Coronary artery (tissue), 2 donors: ENCODE data around the gene PTS.
A peak's percentile ranks its signal among the peaks of the same experiment; 100 is the strongest.

Experiments
- DNase-seq: peaks from one replicate; pipeline ENCODE4 v3.0.0-alpha.2; 2017; ENCODE audit warnings: low spot score
- H3K27ac ChIP-seq, 2 donors: fragments of 200-600 bp; sonication (generic); one replicate each; pipeline ENCODE4 v1.5.1; 2016 to 2019
- H3K4me3 ChIP-seq: fragments of 200-600 bp; sonication (generic); 2 replicates; pipeline ENCODE4 v1.5.1; 2016; ENCODE audit warnings: mild to moderate bottlenecking, moderate library complexity
- TF ChIP-seq, protein P1 (sequence below): fragments of 200-600 bp; sonication (generic); IDR thresholded peaks from one replicate; pipeline ENCODE4 v1.5.1; 2019; ENCODE audit warnings: antibody characterized with exemption

The PTS gene

DNA sequence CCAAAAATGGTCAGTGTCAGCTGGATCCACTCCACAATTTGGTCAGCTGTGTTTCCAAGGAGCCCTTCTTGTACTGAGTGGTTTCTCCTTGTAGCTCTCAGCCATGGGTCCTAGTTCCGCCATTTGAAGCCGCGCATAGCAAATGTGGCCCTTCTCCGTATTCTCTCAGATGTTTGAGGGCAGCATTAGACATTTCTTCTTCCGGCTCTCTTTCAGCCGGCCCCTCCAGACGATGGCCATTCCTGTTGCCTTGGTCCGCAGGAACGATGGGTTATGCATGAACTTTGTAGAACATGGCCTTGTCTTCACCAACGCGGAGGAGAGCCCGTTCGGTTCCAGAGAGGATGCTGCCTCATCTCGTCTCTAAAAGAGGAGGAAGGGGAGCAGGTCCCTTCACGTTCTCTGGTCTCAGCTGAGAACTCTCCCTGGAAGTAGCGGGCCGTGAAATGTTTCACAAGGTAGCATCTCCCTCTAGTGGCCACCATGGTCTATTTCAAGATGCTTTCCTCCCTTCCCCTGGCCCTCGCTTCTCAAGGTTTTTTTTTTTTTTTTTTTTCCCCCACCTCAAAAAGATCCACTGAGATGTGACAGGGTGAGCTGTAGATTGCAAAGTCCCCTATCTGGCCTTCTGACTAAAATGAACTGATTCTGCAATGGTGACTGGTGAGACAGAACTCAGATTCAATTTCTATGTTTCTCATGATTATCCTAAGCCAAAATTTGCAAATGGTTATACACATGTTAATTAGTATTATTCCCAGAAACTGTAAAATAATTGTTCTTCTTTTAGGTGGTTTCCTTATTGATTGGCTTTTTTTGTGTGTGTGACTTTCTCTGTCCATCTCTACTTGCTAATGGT is 54.3 kb downstream of the PTS start:
- TF ChIP-seq, protein P1, sequence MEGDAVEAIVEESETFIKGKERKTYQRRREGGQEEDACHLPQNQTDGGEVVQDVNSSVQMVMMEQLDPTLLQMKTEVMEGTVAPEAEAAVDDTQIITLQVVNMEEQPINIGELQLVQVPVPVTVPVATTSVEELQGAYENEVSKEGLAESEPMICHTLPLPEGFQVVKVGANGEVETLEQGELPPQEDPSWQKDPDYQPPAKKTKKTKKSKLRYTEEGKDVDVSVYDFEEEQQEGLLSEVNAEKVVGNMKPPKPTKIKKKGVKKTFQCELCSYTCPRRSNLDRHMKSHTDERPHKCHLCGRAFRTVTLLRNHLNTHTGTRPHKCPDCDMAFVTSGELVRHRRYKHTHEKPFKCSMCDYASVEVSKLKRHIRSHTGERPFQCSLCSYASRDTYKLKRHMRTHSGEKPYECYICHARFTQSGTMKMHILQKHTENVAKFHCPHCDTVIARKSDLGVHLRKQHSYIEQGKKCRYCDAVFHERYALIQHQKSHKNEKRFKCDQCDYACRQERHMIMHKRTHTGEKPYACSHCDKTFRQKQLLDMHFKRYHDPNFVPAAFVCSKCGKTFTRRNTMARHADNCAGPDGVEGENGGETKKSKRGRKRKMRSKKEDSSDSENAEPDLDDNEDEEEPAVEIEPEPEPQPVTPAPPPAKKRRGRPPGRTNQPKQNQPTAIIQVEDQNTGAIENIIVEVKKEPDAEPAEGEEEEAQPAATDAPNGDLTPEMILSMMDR = peak; percentile 19
- peak overlapping the region in 1 of 2 donors; percentile 52 for H3K27ac ChIP-seq
- peak overlapping the region; percentile 72 for H3K4me3 ChIP-seq
- no peak for DNase-seq

DNA sequence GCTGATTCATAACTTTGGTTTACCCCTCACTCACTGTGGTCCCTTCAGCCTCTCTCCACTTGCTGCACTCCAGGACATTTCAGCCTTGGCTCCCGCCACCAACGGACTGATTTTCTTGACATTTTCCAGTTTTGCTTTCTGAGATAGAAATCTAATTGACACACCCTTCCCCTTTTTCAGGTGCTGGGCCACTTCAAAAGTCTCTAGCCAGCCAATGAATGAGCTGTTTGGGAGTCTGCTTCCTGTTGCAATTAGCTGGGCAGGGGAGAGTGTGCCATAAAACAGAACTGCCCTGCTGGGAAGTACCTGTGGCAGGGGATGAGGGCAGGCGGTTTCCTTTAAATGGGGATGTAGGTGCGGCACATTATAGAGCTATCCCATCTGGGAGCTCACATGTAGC is 55.5 kb downstream of the PTS start:
- TF ChIP-seq, protein P1 = no peak
- H3K27ac ChIP-seq = no peak overlapping the region
- no peak for DNase-seq

More for the DNA sequence above, 55.5 kb downstream of the PTS start:
- H3K4me3 ChIP-seq = no peak overlapping the region
